ENCODE measurements around the gene MTPN.

DNA sequence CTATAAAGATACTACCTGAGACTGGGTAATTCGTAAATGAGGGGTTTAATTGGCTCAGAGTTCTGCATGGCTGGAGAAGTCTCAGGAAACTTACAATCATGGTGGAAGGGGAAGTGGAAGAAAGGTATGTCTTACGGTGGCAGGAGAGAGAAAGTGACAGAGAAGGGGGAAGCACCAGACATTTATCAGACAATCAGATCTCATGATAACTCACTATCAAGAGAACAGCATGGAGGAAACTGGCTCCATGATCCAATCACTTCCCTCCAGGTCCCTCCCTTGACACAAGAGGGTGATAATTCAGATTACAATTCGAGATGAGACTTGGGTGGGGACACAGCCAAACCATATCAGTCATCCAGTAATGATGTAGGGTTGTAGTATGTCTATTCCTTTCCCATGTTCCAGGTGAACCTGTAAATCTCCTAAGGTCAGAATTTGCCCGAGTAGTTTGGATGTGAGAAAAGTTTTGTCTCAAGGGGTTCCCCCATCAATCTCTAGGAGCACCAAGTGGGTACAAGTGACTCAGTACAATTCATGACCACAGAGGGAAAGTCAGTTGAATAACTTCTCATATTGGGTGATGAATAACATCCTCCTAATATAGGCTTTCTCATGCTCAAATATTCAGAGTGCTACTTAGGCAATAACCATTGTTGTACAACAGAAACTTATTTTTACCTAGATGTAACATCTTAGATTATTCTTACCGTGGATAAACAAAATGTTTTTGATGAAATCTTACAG lies 39.7 kb upstream of the MTPN start:
- TF ChIP-seq YY1 (IDR thresholded peaks at IDR 0.05; ENCODE audit: insufficient read depth, insufficient read length), result no peak
- TF ChIP-seq SUZ12 (IDR thresholded peaks at IDR 0.05; ENCODE audit: extremely low read depth, insufficient read depth, insufficient read length), result no peak
